GM13977 (cell line): ENCODE measurements around the gene ARID1A.
A peak's percentile ranks its signal among the peaks of the same experiment; 100 is the strongest.

Experiments used
- DNase-seq: peaks from one replicate; pipeline ENCODE4 v3.0.0; 2012; ENCODE audit warnings: low spot score
- CTCF ChIP-seq: IDR thresholded peaks from 2 replicates; pipeline ENCODE4 v1.5.1; 2012; ENCODE audit warnings: mild to moderate bottlenecking, control low read depth; ENCODE audit not compliant: insufficient read depth; ENCODE audit errors: extremely low read depth, missing control alignments
- in situ Hi-C: fragments of 300-500 bp; cut with MboI; formaldehyde crosslinking; loops from one replicate; pipeline ENCODE4 v1.12.0; 2022; ENCODE audit warnings: low sequenced_read_pairs, low pct_unique_long_range_greater_than_20kb, mixed read lengths, inconsistent platforms; ENCODE audit not compliant: unreplicated experiment

ARID1A gene

GRCh38 chr1:26744075-26744959 is 48.5 kb downstream of the ARID1A start:
- DNase-seq: peak; percentile 83
- in situ Hi-C loops: no loop called here
- TF ChIP-seq CTCF: peak; percentile 20

DNA sequence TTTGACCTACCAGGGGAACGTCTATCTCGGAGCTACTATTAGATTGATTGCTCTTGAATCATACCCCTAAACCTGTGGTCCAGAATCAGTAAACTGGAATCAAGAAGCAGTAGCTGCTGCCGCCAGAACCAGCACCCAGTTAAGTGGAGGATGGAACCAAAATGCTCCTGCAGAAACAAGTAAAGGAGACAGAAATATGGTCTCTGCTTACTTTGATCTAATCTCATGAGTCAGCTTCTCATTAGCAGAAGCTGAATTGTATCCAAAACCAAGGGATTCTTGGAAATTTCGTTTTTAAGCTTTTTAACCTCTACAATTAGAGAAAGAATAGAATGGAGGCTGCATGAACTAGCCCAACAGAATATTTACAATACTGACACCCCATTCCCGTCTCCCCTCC is 49.4 kb downstream of the ARID1A start:
- in situ Hi-C loops: no loop called here
- TF ChIP-seq CTCF: no peak
- DNase-seq: no peak

- no peak for TF ChIP-seq CTCF
- in situ Hi-C loops: no loop called here
- DNase-seq: no peak
Measured at GRCh38 chr1:26747048-26747447, 51.2 kb downstream of the ARID1A start.

GRCh38 chr1:26748351-26748750 is 52.5 kb downstream of the ARID1A start:
- in situ Hi-C loops: no loop called here
- no peak for TF ChIP-seq CTCF

DNA sequence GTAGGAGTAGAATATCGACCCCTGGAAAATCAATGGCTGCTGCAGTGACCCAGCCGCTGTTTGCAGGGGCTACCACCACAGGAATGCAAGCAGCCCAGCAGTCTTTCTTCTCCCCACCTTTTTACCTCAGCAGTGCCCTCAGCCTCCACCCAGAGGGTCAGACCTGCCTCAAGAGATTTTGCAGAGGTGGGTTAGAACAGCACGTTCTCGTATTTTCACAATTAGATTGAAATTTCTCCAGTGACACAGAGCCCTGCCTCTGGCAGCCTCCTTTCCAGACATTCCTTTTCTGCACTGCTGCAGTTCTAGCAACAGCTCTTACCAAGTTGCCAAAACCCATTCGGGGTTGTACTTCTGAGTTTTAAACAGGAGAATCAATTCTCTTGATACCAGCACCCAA is 53.6 kb downstream of the ARID1A start:
- no peak for DNase-seq
- in situ Hi-C loops: no loop called here

More at GRCh38 chr1:26748351-26748750, 52.5 kb downstream of the ARID1A start:
- no peak for DNase-seq

GRCh38 chr1:26750428-26750827 is 54.6 kb downstream of the ARID1A start:
- TF ChIP-seq CTCF: no peak
- in situ Hi-C loops: no loop called here
- DNase-seq: no peak

More for the DNA sequence above, 53.6 kb downstream of the ARID1A start:
- no peak for TF ChIP-seq CTCF
